GM12874 (cell line): ENCODE results near the gene C5orf52.

Experiments
- CTCF ChIP-seq: IDR thresholded peaks from 2 replicates; pipeline ENCODE4 v1.5.1; 2011; ENCODE audit warnings: low read depth, mild to moderate bottlenecking, control low read depth, low read length, moderate library complexity; ENCODE audit not compliant: insufficient read depth

The C5orf52 gene

GRCh38 chr5:157682257-157682656 lies 10.9 kb downstream of the C5orf52 start:
- no peak for TF ChIP-seq CTCF

- no peak for TF ChIP-seq CTCF
Measured at GRCh38 chr5:157687198-157687554, 15.8 kb downstream of the C5orf52 start.

- TF ChIP-seq CTCF: 0 out of 2 replicates have a peak, but pooled peaks have one; percentile 2
Measured at GRCh38 chr5:157689942-157690689, 18.8 kb downstream of the C5orf52 start.

DNA sequence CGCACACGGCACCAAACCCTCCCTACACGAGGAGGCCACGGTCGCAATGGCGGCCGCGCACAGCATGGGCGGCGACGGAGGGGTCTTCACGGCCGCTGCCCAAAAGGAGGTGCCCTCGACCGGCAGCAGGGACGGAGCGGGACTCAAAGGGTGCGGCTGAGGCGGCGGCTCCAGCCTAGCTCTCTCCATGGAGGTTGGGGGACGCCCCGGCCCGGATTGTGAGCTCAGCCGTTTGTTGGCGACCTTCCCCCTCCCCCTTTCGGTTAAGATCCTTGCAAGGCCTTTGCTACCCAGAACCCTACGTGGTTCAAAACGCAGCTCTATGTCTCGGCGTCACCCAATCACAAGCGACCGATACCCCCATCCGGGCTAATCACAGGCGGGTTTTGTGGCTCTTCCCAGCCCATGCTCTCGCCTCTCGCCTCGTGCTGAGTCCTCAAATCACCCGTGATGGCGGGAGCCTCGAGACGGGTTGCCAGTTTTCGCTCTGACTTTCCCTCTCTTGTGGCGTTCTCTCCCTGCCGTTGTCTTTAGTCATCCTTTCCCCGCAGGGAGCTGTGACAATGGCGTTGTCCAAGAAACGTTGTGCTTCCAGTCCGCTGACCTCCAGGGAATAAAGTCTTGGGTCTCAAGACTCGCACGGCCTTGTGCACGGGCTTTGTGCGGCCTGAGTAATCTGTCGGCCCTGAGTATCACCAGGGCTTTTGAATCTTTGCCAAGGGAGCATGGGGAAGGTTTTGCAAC lies 19.5 kb downstream of the C5orf52 start:
- TF ChIP-seq CTCF: no peak

- no peak for TF ChIP-seq CTCF
Measured at GRCh38 chr5:157703736-157704135, 32.4 kb downstream of the C5orf52 start.

DNA sequence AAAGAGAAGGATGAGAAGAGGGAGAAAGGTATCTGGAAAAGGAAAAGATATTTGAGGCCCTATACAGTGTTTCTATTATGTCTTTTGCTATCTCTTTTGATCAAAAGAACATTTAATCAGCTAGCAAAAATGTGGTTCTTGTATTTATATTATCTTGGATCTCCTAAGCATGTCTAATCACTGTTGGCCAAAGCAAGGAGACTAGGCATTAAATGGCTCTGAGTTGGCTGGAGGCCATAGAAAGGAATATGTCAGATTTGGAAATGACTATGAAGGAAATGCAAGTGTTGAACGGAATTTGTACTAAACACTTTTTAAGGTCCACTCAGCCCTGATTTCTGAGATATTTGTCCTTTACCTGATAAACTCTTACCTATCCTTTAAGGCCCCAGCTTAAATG lies 37.5 kb downstream of the C5orf52 start:
- TF ChIP-seq CTCF: no peak

- no peak for TF ChIP-seq CTCF
Measured at GRCh38 chr5:157709346-157709745, 38.0 kb downstream of the C5orf52 start.
